OCI-LY7 (cell line): ENCODE data around the gene ARMH4. TPM values are rescaled to one million over a fixed set of nuclear protein-coding genes. Genes with fewer than 3 reads are reported as not detected.

Experiments used
- BruUV-seq: library from RNA; stranded (reverse); fragments of 400-500 nt; replicated peaks from 2 replicates; lab custom pipeline; 2021; lab: Mats Ljungman, UMichigan
- CTCF ChIA-PET: fragments of 300-600 bp; sonication (Branson Sonifier 250); formaldehyde crosslinking; loops from one replicate; lab custom pipeline; 2022; ENCODE audit warnings: antibody characterized with exemption; ENCODE audit not compliant: unreplicated experiment; lab: Charles Lee
- POLR2A ChIA-PET: fragments of 300-600 bp; sonication (Branson Sonifier 250); formaldehyde crosslinking; loops from one replicate; lab custom pipeline; 2022; ENCODE audit warnings: antibody characterized with exemption; lab: Charles Lee
- DNase-seq: peaks from one replicate; pipeline ENCODE4 v3.0.0-alpha.2; 2015; ENCODE audit warnings: low spot score
- H2AFZ ChIP-seq: fragments of 200-600 bp; sonication (generic), shearing (Covaris generic); 2 replicates; pipeline ENCODE4 v1.6.1; 2014; ENCODE audit warnings: mild to moderate bottlenecking, antibody characterized with exemption, low read length, moderate library complexity
- H3K27ac ChIP-seq: fragments of 200-600 bp; sonication (generic); 2 replicates; pipeline ENCODE4 v1.5.1; 2014; ENCODE audit warnings: mixed run types, low read depth, mild to moderate bottlenecking, moderate library complexity, low read length, inconsistent platforms; ENCODE audit not compliant: poor library complexity, severe bottlenecking
- H3K36me3 ChIP-seq: fragments of 200-600 bp; sonication (generic); 2 replicates; pipeline ENCODE4 v1.6.1; 2014; ENCODE audit warnings: mild to moderate bottlenecking, antibody characterized with exemption, low read length, moderate library complexity, mixed read lengths; ENCODE audit not compliant: insufficient read depth
- H3K4me1 ChIP-seq: fragments of 200-600 bp; sonication (generic); 2 replicates; pipeline ENCODE4 v1.5.1; 2014; ENCODE audit warnings: mild to moderate bottlenecking, low read length; ENCODE audit not compliant: insufficient read depth, poor library complexity, severe bottlenecking
- H3K4me2 ChIP-seq: fragments of 200-600 bp; sonication (generic); 2 replicates; pipeline ENCODE4 v1.6.1; 2014; ENCODE audit warnings: mild to moderate bottlenecking, low read length
- H3K4me3 ChIP-seq: fragments of 200-600 bp; sonication (generic); 2 replicates; pipeline ENCODE4 v1.5.1; 2014; ENCODE audit warnings: mild to moderate bottlenecking, low read depth, low read length; ENCODE audit not compliant: poor library complexity, severe bottlenecking
- H3K79me2 ChIP-seq: fragments of 200-600 bp; sonication (generic); 2 replicates; pipeline ENCODE4 v1.6.1; 2016; ENCODE audit warnings: low read depth, mild to moderate bottlenecking, low read length, moderate library complexity, mixed read lengths; ENCODE audit not compliant: insufficient read depth
- H3K9me2 ChIP-seq: fragments of 200-600 bp; sonication (generic); 2 replicates; pipeline ENCODE4 v1.6.1; 2016; ENCODE audit warnings: mild to moderate bottlenecking, low read length, mixed read lengths; ENCODE audit not compliant: insufficient read depth
- H3K9me3 ChIP-seq: fragments of 200-600 bp; sonication (generic); 2 replicates; pipeline ENCODE4 v1.6.1; 2014; ENCODE audit warnings: mild to moderate bottlenecking, mixed run types, low read length, mixed read lengths
- H4K20me1 ChIP-seq: fragments of 200-600 bp; sonication (generic); 2 replicates; pipeline ENCODE4 v1.6.1; 2014; ENCODE audit warnings: mild to moderate bottlenecking, antibody characterized with exemption, low read length, moderate library complexity, mixed read lengths; ENCODE audit not compliant: insufficient read depth
- EZH2phosphoT487 ChIP-seq: fragments of 200-600 bp; sonication (generic); IDR thresholded peaks from 2 replicates; pipeline ENCODE4 v1.6.1; 2018; ENCODE audit warnings: low read depth, borderline replicate concordance, mild to moderate bottlenecking, mixed run types, antibody characterized with exemption, low read length, moderate library complexity, mixed read lengths
- intact Hi-C: fragments of 100-400 bp; cut with micrococcal nuclease; formaldehyde crosslinking; loops from one replicate; pipeline ENCODE4 v1.10.0; 2022; ENCODE audit not compliant: unreplicated experiment
- total RNA-seq, 2 experiments: library from RNA; depleted of rRNA in 1 of 2; stranded (reverse); fragments of >200 nt in 1 of 2; shearing (Covaris generic) in 1 of 2; gene quantifications; 2 replicates each; pipeline ENCODE4 v1.2.3, GENCODE V29; 2014 to 2022
- TF ChIP-seq, protein P1 (sequence below): fragments of 200-600 bp; sonication (generic); conservative IDR thresholded peaks from 2 replicates; pipeline ENCODE4 v1.5.1; 2014; ENCODE audit warnings: mild to moderate bottlenecking, antibody characterized with exemption, low read length, moderate library complexity, mixed read lengths

The ARMH4 gene
- total RNA-seq, 2 experiments from 2014 or later = 0.25 TPM; not detected in 1

DNA sequence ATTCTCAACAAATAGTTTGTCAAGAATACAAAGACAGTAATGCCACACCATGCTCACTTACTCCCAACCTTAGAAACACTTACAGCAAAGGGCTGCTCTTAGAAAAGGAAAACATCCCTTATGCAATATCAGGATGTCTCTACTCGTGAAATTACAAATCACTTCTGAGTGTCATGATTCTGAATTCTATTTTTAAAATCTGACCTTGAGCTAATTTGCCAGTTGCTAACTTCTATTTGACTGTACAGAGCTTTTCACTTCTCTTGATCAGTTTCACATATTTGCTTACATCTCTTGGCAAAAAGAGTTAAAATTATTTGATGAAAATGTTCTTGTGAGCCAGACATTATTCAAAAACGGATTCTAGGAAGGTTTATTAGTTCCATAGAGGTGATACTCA is 149.4 kb downstream of the ARMH4 start:
- H3K9me3 ChIP-seq = no peaks in the 10 kb centered on the region
- no peaks in the 10 kb centered on the region for H4K20me1 ChIP-seq
- no peak overlapping the region for H3K27ac ChIP-seq
- no peaks in the 10 kb centered on the region for H3K4me1 ChIP-seq
- no peaks in the 10 kb centered on the region for H3K36me3 ChIP-seq
- intact Hi-C loops = no loop called here
- no peak overlapping the region for H2AFZ ChIP-seq
- H3K79me2 ChIP-seq = no peaks in the 10 kb centered on the region
- H3K4me3 ChIP-seq = no peak overlapping the region
- ChIA-PET CTCF (no interaction called here), POLR2A (no interaction called here)
- DNase-seq = no peak
- TF ChIP-seq, protein P1, sequence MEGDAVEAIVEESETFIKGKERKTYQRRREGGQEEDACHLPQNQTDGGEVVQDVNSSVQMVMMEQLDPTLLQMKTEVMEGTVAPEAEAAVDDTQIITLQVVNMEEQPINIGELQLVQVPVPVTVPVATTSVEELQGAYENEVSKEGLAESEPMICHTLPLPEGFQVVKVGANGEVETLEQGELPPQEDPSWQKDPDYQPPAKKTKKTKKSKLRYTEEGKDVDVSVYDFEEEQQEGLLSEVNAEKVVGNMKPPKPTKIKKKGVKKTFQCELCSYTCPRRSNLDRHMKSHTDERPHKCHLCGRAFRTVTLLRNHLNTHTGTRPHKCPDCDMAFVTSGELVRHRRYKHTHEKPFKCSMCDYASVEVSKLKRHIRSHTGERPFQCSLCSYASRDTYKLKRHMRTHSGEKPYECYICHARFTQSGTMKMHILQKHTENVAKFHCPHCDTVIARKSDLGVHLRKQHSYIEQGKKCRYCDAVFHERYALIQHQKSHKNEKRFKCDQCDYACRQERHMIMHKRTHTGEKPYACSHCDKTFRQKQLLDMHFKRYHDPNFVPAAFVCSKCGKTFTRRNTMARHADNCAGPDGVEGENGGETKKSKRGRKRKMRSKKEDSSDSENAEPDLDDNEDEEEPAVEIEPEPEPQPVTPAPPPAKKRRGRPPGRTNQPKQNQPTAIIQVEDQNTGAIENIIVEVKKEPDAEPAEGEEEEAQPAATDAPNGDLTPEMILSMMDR = no peak
- no peak for TF ChIP-seq EZH2phosphoT487
- H3K4me2 ChIP-seq = no peak overlapping the region
- H3K9me2 ChIP-seq = no peaks in the 10 kb centered on the region
- no TSS peak for BruUV-seq

GRCh38 chr14:57999979-58000378 is 152.0 kb downstream of the ARMH4 start:
- no TSS peak for BruUV-seq
- no peak for DNase-seq
- no peak overlapping the region for H3K4me3 ChIP-seq
- H4K20me1 ChIP-seq = no peaks in the 10 kb centered on the region
- H3K4me2 ChIP-seq = no peak overlapping the region
- H3K36me3 ChIP-seq = no peaks in the 10 kb centered on the region
- H3K79me2 ChIP-seq = no peaks in the 10 kb centered on the region
- intact Hi-C loops = no loop called here
- ChIA-PET POLR2A (interaction anchor here (0.7 kb wide), 1 partner anchor 105 kb away, joined by 3 read pairs; no protein-coding TSS in a partner anchor), CTCF (no interaction called here)
- no peaks in the 10 kb centered on the region for H3K9me3 ChIP-seq
- TF ChIP-seq EZH2phosphoT487 = no peak
- TF ChIP-seq, protein P1 = no peak
- H2AFZ ChIP-seq = no peak overlapping the region
- H3K4me1 ChIP-seq = no peaks in the 10 kb centered on the region
- H3K27ac ChIP-seq = no peak overlapping the region
- H3K9me2 ChIP-seq = no peaks in the 10 kb centered on the region

DNA sequence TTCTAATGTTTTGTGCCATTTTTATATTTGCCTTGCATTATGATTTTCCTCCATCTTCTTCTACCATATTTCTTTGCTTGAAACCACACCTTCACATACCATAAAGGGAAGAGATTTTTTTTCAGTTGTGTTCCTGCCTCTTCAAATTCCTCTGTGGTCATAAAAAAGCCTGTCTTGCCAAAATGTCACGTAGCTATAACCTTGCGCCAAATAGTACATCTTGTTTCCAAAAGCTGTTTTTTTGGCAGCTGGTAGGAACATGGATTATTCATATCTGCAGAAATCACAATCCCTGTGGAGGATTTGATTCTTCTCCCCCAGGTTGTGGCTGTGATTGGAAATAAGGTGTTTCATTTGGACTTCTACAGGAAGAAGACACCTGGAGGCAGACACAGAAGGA is 152.5 kb downstream of the ARMH4 start:
- TF ChIP-seq, protein P1 = no peak
- no peak for TF ChIP-seq EZH2phosphoT487
- no TSS peak for BruUV-seq
- intact Hi-C loops = no loop called here
- H3K9me3 ChIP-seq = no peaks in the 10 kb centered on the region
- H2AFZ ChIP-seq = no peak overlapping the region
- DNase-seq = no peak
- H3K4me3 ChIP-seq = no peak overlapping the region
- ChIA-PET CTCF (no interaction called here), POLR2A (interaction anchor here (0.7 kb wide), 1 partner anchor 106 kb away, joined by 3 read pairs; no protein-coding TSS in a partner anchor)
- no peaks in the 10 kb centered on the region for H3K9me2 ChIP-seq
- no peaks in the 10 kb centered on the region for H3K79me2 ChIP-seq
- no peaks in the 10 kb centered on the region for H3K4me1 ChIP-seq
- no peaks in the 10 kb centered on the region for H3K36me3 ChIP-seq
- no peak overlapping the region for H3K4me2 ChIP-seq
- no peak overlapping the region for H3K27ac ChIP-seq
- no peaks in the 10 kb centered on the region for H4K20me1 ChIP-seq
